Testis (tissue), 3 donors: ENCODE measurements around the gene MYB. TPM values are rescaled to one million over a fixed set of nuclear protein-coding genes. Genes with fewer than 3 reads are reported as not detected.

ENCODE experiments used
- DNase-seq: peaks from one replicate; pipeline ENCODE4 v3.0.0-alpha.2; 2019
- H3K27ac ChIP-seq, 2 donors: fragments of 200-600 bp; sonication (generic); one replicate each; pipeline ENCODE4 v1.5.1; 2019
- H3K27me3 ChIP-seq: fragments of 200-600 bp; sonication (generic); one replicate; pipeline ENCODE4 v1.5.1; 2019
- H3K36me3 ChIP-seq: fragments of 200-600 bp; sonication (generic); one replicate; pipeline ENCODE4 v1.5.1; 2017; ENCODE audit warnings: low read depth; ENCODE audit errors: missing control alignments
- H3K4me1 ChIP-seq: fragments of 200-600 bp; sonication (generic); one replicate; pipeline ENCODE4 v1.5.1; 2019
- H3K4me3 ChIP-seq, 2 donors: fragments of 200-600 bp; sonication (generic); one replicate each; pipeline ENCODE4 v1.5.1; 2017 to 2019
- H3K9me3 ChIP-seq: fragments of 200-600 bp; sonication (generic); one replicate; pipeline ENCODE4 v1.5.1; 2017
- POLR2A ChIP-seq: fragments of 450-650 bp; IDR thresholded peaks from one replicate; pipeline ENCODE4 v1.6.1; 2017; ENCODE audit warnings: antibody characterized with exemption, mild to moderate bottlenecking, moderate library complexity
- WGBS, 2 donors: methylation state at CpG; one replicate each; pipeline ENCODE4 v1.1.5; 2018; 5-methylcytosine and 5-hydroxymethylcytosine counted together
- intact Hi-C: fragments of 100-400 bp; cut with DNase I; formaldehyde crosslinking; loops from one replicate; pipeline ENCODE4 v1.15.1; 2023; ENCODE audit warnings: low total_unique reads
- polyA plus RNA-seq: library from polyadenylated mRNA; stranded (reverse); fragments of 350-450 nt; fragmentation: Illumina TruSeq; extraction: RNeasy Lipid Tissue Mini Kit (QIAGEN cat#74804); gene quantifications from one replicate; pipeline ENCODE4 v1.2.3, GENCODE V29; 2014; ENCODE audit warnings: low read depth, low replicate concordance; ENCODE audit not compliant: insufficient read depth
- total RNA-seq, 2 donors: library from RNA; depleted of rRNA; stranded (reverse); fragments of >200 nt; gene quantifications; one replicate each; pipeline ENCODE4 v1.2.3, GENCODE V29; 2016
- TF ChIP-seq, protein P1 (sequence below), 3 experiments: fragments of 450-650 bp in 2 of 3; fragments of 200-600 bp in 1 of 3; sonication (generic) in 1 of 3; IDR thresholded peaks; one replicate each; pipeline ENCODE4 v1.5.1; 2016 to 2019; ENCODE audit warnings: antibody characterized with exemption in 3 of 3, mild to moderate bottlenecking in 2 of 3, moderate library complexity in 1 of 3

MYB gene
- total and polyA plus RNA-seq, 3 donors from 2014 or later, result 1.5 to 3.7 (median 1.8) TPM

DNA sequence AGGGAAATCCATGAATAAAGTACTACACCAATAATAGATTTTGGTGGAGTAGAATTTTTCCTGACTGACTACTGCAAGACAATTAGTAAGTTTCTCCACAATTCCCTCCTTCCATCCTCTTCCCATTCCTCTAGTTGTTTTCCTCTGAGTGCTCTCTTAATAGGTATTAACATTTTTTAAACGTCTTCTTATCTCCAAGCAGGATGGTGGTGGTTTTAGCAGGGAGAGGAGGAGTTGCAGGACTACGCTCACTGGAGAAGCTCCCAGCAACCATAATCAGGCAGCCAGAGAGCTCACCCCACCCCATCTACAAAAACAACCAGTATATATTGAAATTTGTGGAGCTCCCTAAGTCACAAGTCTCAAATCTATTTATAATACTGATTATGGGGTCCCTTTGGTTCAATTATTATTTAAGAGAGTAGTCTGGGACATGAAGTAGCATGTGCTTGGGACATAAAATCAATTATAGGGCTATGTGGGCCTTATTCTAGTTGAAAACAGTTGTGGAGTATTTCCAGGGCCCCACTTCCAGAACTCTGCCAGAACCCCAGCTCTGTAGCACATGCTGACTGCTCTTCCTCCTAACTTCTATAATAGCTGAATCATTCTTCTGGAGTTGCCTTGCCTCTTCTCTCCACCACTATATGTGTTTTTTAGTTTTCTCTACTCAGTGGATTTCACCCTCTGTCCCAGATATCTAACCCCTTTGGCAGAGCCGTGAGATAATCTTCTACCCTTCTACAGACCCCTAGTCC is 49.8 kb downstream of the MYB start:
- WGBS, 2 donors, result 73 to 79% methylated on average over 3 of the region's 3 CpGs
- Histone ChIP-seq H3K4me1 (no peaks in the 10 kb centered on the region), H3K27ac (no peak overlapping the region), H3K4me3 (no peak overlapping the region), H3K27me3 (no peaks in the 10 kb centered on the region), H3K9me3 (no peaks in the 10 kb centered on the region), H3K36me3 (no peaks in the 10 kb centered on the region)
- TF ChIP-seq, protein P1, sequence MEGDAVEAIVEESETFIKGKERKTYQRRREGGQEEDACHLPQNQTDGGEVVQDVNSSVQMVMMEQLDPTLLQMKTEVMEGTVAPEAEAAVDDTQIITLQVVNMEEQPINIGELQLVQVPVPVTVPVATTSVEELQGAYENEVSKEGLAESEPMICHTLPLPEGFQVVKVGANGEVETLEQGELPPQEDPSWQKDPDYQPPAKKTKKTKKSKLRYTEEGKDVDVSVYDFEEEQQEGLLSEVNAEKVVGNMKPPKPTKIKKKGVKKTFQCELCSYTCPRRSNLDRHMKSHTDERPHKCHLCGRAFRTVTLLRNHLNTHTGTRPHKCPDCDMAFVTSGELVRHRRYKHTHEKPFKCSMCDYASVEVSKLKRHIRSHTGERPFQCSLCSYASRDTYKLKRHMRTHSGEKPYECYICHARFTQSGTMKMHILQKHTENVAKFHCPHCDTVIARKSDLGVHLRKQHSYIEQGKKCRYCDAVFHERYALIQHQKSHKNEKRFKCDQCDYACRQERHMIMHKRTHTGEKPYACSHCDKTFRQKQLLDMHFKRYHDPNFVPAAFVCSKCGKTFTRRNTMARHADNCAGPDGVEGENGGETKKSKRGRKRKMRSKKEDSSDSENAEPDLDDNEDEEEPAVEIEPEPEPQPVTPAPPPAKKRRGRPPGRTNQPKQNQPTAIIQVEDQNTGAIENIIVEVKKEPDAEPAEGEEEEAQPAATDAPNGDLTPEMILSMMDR (IDR thresholded peaks at IDR 0.05), result no peak
- no peak for TF ChIP-seq POLR2A
- no peak for DNase-seq
- intact Hi-C loops, result no loop called here

DNA sequence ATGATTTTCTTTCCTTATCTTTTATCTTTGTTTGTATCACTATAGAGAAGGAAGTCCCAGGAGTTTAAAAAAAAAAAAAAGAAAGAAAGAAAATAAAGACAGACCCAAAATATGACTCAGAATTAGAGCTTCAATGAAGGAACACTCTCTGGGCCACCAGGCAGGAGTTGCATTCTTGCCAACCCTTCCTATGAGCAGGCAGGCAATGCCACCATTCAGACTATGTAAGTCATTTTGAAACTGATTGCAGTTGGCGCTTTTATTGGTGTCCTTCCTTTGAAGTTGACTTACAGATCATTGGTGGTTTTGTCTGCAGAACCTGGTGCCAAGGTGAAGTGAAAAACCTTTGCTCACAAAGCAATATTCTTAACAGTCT is 50.3 kb downstream of the MYB start:
- no peak for TF ChIP-seq POLR2A
- TF ChIP-seq, protein P1 (IDR thresholded peaks at IDR 0.05), result no peak
- no peaks in the 10 kb centered on the region for H3K36me3 ChIP-seq
- H3K4me3 ChIP-seq, result no peak overlapping the region
- intact Hi-C loops, result no loop called here
- H3K9me3 ChIP-seq, result no peaks in the 10 kb centered on the region
- H3K4me1 ChIP-seq, result no peaks in the 10 kb centered on the region
- no peaks in the 10 kb centered on the region for H3K27me3 ChIP-seq
- H3K27ac ChIP-seq, result no peak overlapping the region
- DNase-seq, result no peak
- 94 to 96% methylated on average over 1 of the region's 1 CpG for WGBS, 2 donors

GRCh38 chr6:135233686-135234491 is 52.8 kb downstream of the MYB start:
- WGBS, 2 donors, result 59 to 64% methylated on average over 4 to 5 of the region's 5 CpGs
- no peaks in the 10 kb centered on the region for H3K9me3 ChIP-seq
- intact Hi-C loops, result no loop called here
- H3K4me1 ChIP-seq, result no peaks in the 10 kb centered on the region
- no peak overlapping the region for H3K4me3 ChIP-seq
- no peaks in the 10 kb centered on the region for H3K27me3 ChIP-seq
- no peaks in the 10 kb centered on the region for H3K36me3 ChIP-seq
- DNase-seq, result no peak
- TF ChIP-seq, protein P1 (IDR thresholded peaks at IDR 0.05), result no peak
- no peak overlapping the region for H3K27ac ChIP-seq

- no peak for DNase-seq
- WGBS, 2 donors, result 37 to 59% methylated on average over 1 of the region's 1 CpG
- Histone ChIP-seq H3K4me3 (no peak overlapping the region), H3K4me1 (no peaks in the 10 kb centered on the region), H3K27me3 (no peaks in the 10 kb centered on the region), H3K9me3 (no peaks in the 10 kb centered on the region), H3K27ac (no peak overlapping the region), H3K36me3 (no peaks in the 10 kb centered on the region)
- intact Hi-C loops, result no loop called here
- TF ChIP-seq POLR2A, result no peak
- TF ChIP-seq, protein P1 (IDR thresholded peaks at IDR 0.05), result no peak
Measured at GRCh38 chr6:135234492-135234780, 53.3 kb downstream of the MYB start.
